Measurements from ENCODE around the gene AREL1. TPM values are rescaled to one million over a fixed set of nuclear protein-coding genes. Genes with fewer than 3 reads are reported as not detected.

Gene AREL1
- total and polyA plus RNA-seq, 2 donors (not counting 3 experiments of a cell fraction or from before 2014, with no cell fraction given): 46.4 to 67.2 TPM

DNA sequence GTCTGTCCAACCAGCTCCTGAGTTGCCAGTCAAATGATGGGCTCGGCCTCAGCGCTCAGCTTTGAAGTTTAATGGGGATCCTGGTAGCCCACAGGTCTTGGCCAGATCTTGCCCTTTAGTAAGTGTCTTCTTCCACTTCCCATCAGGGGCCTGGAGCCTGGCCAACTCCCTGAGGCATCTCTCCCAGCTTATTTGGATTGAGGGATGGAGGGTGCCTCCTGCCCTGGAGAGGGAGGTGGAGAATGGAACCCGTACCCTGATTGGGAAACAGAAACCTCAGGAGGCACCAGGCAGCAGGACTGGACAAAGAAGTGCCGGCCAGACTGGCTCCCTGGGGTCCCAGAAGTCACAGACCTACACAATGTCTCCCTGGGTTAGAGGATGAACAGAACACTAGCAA is 60.3 kb downstream of the AREL1 start:
- DNase-seq (ENCODE audit: low read depth, low spot score): no peak
- no peaks in the 10 kb centered on the region for H3K9me1 ChIP-seq (replicated peaks; ENCODE audit: control insufficient read depth, extremely low read depth, insufficient read depth, low read length)
- no peak overlapping the region for H3K4me2 ChIP-seq (ENCODE audit: insufficient read depth, low read length)
- POLR2A ChIA-PET: no interaction called here
- H3K4me3 ChIP-seq (replicated peaks in 1 of 3; ENCODE audit: insufficient read depth in 1 of 3, low read depth in 1 of 3, low read length in 3 of 3): no peak overlapping the region
- no peak overlapping the region for H3K9ac ChIP-seq (replicated peaks; ENCODE audit: extremely low read depth, insufficient read depth, low read length)
- CTCF ChIA-PET: interaction anchor here (1.0 to 2.1 kb wide), 4 partner anchors 14 to 32 kb away, joined by 3 to 6 read pairs (median 4); no protein-coding TSS in a partner anchor
- no TSS peak for BruUV-seq (replicated peaks)
- TF ChIP-seq, protein P1, sequence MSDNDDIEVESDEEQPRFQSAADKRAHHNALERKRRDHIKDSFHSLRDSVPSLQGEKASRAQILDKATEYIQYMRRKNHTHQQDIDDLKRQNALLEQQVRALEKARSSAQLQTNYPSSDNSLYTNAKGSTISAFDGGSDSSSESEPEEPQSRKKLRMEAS (IDR thresholded peaks at IDR 0.05; ENCODE audit: insufficient read depth, insufficient read length): no peak
- TF ChIP-seq GATA2 (IDR thresholded peaks at IDR 0.05; ENCODE audit: insufficient read depth, insufficient read length, low read depth, low read length) (no peak), MYC (IDR thresholded peaks at IDR 0.05; ENCODE audit: low read depth, low read length) (no peak), POLR2AphosphoS5 (IDR thresholded peaks at IDR 0.05; ENCODE audit: insufficient read depth, low read depth, low read length) (no peak), EZH2 (IDR thresholded peaks at IDR 0.05; ENCODE audit: borderline replicate concordance, low read depth, low read length, severe bottlenecking) (no peak), POLR2A (IDR thresholded peaks at IDR 0.05; ENCODE audit: low read depth, low read length) (no peak), CTCF (IDR thresholded peaks at IDR 0.05; ENCODE audit: extremely low read depth in 1 of 2, insufficient read depth in 1 of 2, low read depth in 1 of 2, low read length in 2 of 2) (no peak), FOS (IDR thresholded peaks at IDR 0.05; ENCODE audit: borderline replicate concordance, insufficient read depth, low read length) (no peak), JUN (IDR thresholded peaks at IDR 0.05; ENCODE audit: borderline replicate concordance, insufficient read depth, insufficient read length, low read depth) (no peak)
- H3K27me3 ChIP-seq (ENCODE audit: control insufficient read depth in 2 of 2, insufficient read depth in 2 of 2, low read length in 2 of 2): no peaks in the 10 kb centered on the region
- no peaks in the 10 kb centered on the region for H3K79me2 ChIP-seq (ENCODE audit: control insufficient read depth, insufficient read depth, low read length)
- intact Hi-C loops (cut with micrococcal nuclease): no loop called here
- dilution Hi-C loops (cut with MboI; ENCODE audit: extremely low pct_ligation_motif_present, low sequenced_read_pairs): no loop called here
- no peaks in the 10 kb centered on the region for H3K9me3 ChIP-seq (replicated peaks; ENCODE audit: control insufficient read depth, insufficient read depth, low read length)
- no peak overlapping the region for H3K27ac ChIP-seq (ENCODE audit: insufficient read depth, low read depth, low read length)
- peaks cover 0 to 3% of the 10 kb centered on the region in 2 experiments for H3K36me3 ChIP-seq (ENCODE audit: control insufficient read depth in 2 of 2, extremely low read depth in 1 of 2, insufficient read depth in 2 of 2, low read length in 2 of 2)
- no peak for FAIRE-seq
- no peak overlapping the region for H2AFZ ChIP-seq (ENCODE audit: low read depth, low read length)
- no peaks in the 10 kb centered on the region for H4K20me1 ChIP-seq (replicated peaks; ENCODE audit: control insufficient read depth, extremely low read depth, insufficient read depth, low read length)
- H3K4me1 ChIP-seq (ENCODE audit: control insufficient read depth, extremely low read depth, insufficient read depth, low read length): peaks cover 29% of the 10 kb centered on the region
